Esophagus (tissue), 2 donors: ENCODE data around the gene ZNF516. TPM values are rescaled to one million over a fixed set of nuclear protein-coding genes. Genes with fewer than 3 reads are reported as not detected.

Source experiments
- H3K27ac ChIP-seq, 2 donors: one replicate each; pipeline ENCODE4 v1.5.1; 2013; ENCODE audit warnings: low read depth in 2 of 2, mild to moderate bottlenecking in 2 of 2, inconsistent platforms in 1 of 2, low read length in 1 of 2, moderate library complexity in 1 of 2
- H3K27me3 ChIP-seq, 2 donors: one replicate each; pipeline ENCODE4 v1.6.1; 2013; ENCODE audit warnings: low read length in 2 of 2, control low read depth in 1 of 2, mild to moderate bottlenecking in 1 of 2; ENCODE audit not compliant: insufficient read depth in 2 of 2, control insufficient read depth in 1 of 2
- H3K36me3 ChIP-seq, 2 donors: one replicate each; pipeline ENCODE4 v1.6.1; 2013; ENCODE audit warnings: low read length in 1 of 2; ENCODE audit not compliant: control insufficient read depth in 2 of 2, insufficient read depth in 2 of 2
- H3K4me1 ChIP-seq, 2 donors: one replicate each; pipeline ENCODE4 v1.6.1; 2013; ENCODE audit warnings: low read length in 1 of 2; ENCODE audit not compliant: control insufficient read depth in 2 of 2, insufficient read depth in 2 of 2
- H3K4me3 ChIP-seq, 2 donors: one replicate each; pipeline ENCODE4 v1.5.1; 2013; ENCODE audit warnings: low read length in 2 of 2, mild to moderate bottlenecking in 2 of 2, low read depth in 1 of 2, moderate library complexity in 1 of 2
- H3K9me3 ChIP-seq, 2 donors: one replicate each; pipeline ENCODE4 v1.6.1; 2013; ENCODE audit warnings: mild to moderate bottlenecking in 2 of 2, low read depth in 1 of 2, low read length in 1 of 2, moderate library complexity in 1 of 2; ENCODE audit not compliant: control insufficient read depth in 2 of 2, insufficient read depth in 1 of 2
- WGBS, 2 donors: extraction: QIAGEN DNeasy Blood & Tissue Kit; methylation state at CpG; one replicate each; pipeline ENCODE4 v1.1.7; 2013; 5-methylcytosine and 5-hydroxymethylcytosine counted together
- polyA plus RNA-seq, 2 donors: library from polyadenylated mRNA; stranded (reverse); fragments of 200-250 nt; gene quantifications; one replicate each; pipeline ENCODE4 v1.2.3, GENCODE V29; 2013
- donor health status: healthy with polysubstance abuse.
- donor health status: Bipolar disorder and iron deficiency.

ZNF516 gene
- polyA plus RNA-seq, 2 donors, result 4.0 to 5.4 TPM

DNA sequence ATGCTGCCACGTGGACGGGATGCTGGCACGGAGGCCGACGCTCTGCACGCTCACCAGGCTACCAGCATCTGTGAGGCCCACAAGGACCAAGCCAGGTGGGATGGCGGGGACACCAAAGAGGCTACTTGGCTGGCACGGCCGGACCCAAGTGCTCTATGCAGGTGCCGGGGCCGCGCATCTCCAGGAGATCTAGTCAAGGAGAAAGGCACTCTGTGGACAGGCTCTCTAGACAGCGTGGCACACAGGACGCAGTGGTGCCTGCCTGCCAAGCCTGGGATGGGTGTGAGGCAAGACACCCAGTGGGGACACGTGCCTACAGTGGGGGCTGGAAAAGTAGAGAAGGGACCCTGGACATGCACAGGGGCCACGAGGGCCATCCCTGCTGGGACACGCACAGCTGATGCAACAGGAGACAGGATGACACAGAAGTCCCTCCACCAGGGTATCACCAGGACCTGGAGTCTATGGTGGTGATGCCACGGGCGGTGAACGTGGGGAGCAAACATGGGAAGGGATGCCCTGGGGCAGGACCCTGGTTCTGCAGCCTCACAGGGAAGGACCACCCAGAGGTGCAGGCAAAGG lies 28.5 kb downstream of the ZNF516 start:
- Histone ChIP-seq H3K27ac (no peak overlapping the region), H3K4me3 (no peak overlapping the region), H3K27me3 (no peaks in the 10 kb centered on the region), H3K36me3 (peaks cover 0 to 5% of the 10 kb centered on the region in 2 donors), H3K4me1 (peaks cover 0 to 2% of the 10 kb centered on the region in 2 donors), H3K9me3 (no peaks in the 10 kb centered on the region)
- WGBS, 2 donors, result 93% methylated on average over 20 of the region's 20 CpGs

DNA sequence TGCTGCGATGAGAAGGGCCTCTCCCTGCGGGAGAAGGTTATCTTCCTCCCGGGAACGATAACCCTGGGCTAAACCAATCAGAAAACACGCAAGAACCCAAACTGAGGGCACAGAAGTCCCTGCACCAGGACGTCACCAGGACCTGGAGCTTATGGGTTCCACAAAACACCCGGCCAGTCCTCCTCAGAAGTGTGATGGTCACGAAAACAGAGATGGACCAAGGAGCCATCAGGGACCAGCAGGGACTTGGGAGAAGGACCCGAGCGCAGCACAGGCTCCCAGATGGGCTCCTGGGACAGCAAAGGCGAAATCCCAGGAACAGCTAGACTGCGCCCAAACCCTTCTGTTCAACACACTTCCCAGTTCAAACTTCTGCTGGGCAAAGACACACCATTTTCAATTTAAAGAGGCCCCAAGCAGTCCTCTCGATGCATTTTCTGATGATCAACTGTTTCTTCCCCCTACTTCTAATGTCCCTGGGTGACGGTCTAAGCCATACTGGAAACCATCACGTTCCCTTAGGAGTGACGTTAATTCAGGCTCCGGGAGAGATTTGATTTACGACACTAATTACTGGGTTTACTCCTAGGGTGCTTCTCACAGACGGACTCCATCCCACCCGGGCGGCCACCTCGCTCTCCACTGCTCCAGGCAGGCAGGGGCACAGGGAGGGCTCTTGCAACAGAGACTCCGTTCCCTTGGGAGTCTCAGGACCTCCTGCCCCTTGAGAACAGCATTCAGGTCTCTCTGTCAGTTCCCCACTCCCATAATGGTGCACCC lies 29.2 kb downstream of the ZNF516 start:
- H3K27me3 ChIP-seq, result no peaks in the 10 kb centered on the region
- H3K36me3 ChIP-seq, result peaks cover 0 to 9% of the 10 kb centered on the region in 2 donors
- no peak overlapping the region for H3K27ac ChIP-seq
- H3K9me3 ChIP-seq, result no peaks in the 10 kb centered on the region
- WGBS, 2 donors, result 87 to 91% methylated on average over 23 of the region's 23 CpGs
- H3K4me3 ChIP-seq, result no peak overlapping the region
- H3K4me1 ChIP-seq, result peaks cover 0 to 2% of the 10 kb centered on the region in 2 donors

DNA sequence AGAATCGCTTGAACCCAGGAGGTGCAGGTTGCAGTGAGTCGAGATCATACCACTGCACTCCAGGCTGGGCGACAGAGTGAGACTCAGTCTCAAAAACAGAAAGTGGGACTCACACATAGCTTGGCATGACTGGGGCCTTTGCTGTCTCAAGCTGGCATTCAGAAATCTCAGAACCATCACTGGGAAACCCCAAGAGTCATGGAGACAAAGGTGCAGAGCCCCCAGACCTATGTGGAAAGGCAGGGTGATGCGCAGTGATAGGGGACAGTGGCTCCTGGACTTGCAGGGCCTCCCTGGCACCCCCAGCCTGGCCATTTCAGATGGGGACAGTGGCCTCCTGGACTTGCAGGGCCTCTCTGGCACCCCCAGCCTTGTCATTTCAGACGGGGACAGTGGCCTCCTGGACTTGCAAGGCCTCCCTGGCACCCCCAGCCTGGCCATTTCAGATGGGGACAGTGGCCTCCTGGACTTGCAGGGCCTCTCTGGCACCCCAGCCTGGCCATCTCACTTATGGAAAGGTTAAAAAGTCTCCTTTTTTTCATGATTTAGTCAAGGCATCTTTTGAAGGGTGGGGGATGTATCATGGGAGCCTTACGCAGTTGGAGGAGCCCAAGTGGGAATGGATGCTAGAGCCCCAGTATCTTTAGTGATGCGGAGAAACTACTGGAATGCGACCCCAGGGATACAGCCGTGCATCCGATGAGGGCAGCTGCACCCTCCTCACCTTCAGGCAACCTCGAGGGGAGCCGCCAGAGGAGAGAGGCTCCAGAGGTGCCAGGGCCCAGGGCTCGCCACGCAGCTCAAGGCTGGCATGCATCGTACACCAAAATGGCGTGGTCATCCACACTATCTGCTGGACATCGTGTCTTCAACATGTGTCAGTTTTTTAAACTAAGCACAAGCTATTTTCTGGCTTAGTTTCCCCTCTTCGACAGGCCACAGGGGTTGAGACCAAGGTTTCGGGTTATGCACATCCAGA lies 30.5 kb downstream of the ZNF516 start:
- Histone ChIP-seq H3K36me3 (peaks cover 0 to 9% of the 10 kb centered on the region in 2 donors), H3K27me3 (no peaks in the 10 kb centered on the region), H3K4me3 (no peak overlapping the region), H3K4me1 (peaks cover 2 to 5% of the 10 kb centered on the region in 2 donors), H3K27ac (no peak overlapping the region), H3K9me3 (no peaks in the 10 kb centered on the region)
- 92 to 93% methylated on average over 19 of the region's 19 CpGs for WGBS, 2 donors

GRCh38 chr18:76463872-76464271 lies 31.2 kb downstream of the ZNF516 start:
- no peaks in the 10 kb centered on the region for H3K9me3 ChIP-seq
- peaks cover 0 to 13% of the 10 kb centered on the region in 2 donors for H3K36me3 ChIP-seq
- H3K4me3 ChIP-seq, result no peak overlapping the region
- H3K27ac ChIP-seq, result no peak overlapping the region
- peaks cover 2 to 12% of the 10 kb centered on the region in 2 donors for H3K4me1 ChIP-seq
- WGBS, 2 donors, result 93% methylated on average over 14 of the region's 14 CpGs
- no peaks in the 10 kb centered on the region for H3K27me3 ChIP-seq

DNA sequence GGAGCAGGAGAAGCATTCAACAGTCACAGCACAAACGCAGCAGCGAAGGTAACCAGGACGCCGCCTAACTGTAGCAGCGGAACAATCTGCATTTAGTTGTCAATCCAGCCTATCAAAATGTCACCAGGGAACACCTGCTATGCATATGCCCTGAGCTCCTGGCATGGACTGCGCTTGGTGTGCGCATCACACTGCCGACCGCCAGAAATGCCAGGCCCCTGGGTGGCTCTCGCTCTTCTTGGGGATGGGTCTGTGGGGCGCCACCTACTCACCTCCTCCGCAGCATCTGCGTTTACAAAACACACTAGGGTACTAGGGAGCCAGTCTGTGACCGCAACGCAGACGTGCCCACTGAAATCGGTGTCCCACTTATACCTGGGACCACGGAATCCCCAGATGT lies 31.7 kb downstream of the ZNF516 start:
- H3K4me1 ChIP-seq, result peaks cover 2 to 16% of the 10 kb centered on the region in 2 donors
- H3K9me3 ChIP-seq, result no peaks in the 10 kb centered on the region
- H3K4me3 ChIP-seq, result no peak overlapping the region
- no peaks in the 10 kb centered on the region for H3K27me3 ChIP-seq
- peaks cover 0 to 18% of the 10 kb centered on the region in 2 donors for H3K36me3 ChIP-seq
- no peak overlapping the region for H3K27ac ChIP-seq
- WGBS, 2 donors, result 93 to 95% methylated on average over 18 of the region's 18 CpGs

DNA sequence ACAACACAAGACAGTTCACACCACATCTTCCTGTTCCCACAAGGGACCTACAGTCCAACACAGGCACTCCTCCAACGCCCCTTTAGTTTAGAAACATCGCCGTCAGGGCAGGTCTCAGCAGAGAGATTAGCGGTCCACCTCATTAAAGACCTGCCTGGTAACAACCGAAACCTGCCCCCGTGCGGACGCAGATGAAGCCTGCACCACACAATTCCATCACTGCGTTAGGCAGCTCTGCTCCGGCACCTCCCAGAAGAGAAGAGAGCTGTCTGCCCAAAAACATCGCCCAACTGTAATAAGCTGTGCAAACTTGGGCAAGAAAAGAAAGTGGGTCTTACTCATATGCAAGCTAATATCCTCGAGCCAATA lies 32.7 kb downstream of the ZNF516 start:
- Histone ChIP-seq H3K36me3 (peaks cover 0 to 18% of the 10 kb centered on the region in 2 donors), H3K27me3 (no peaks in the 10 kb centered on the region), H3K27ac (no peak overlapping the region), H3K4me3 (no peak overlapping the region), H3K9me3 (no peaks in the 10 kb centered on the region), H3K4me1 (peaks cover 0 to 16% of the 10 kb centered on the region in 2 donors)
- WGBS, 2 donors, result 94 to 96% methylated on average over 12 of the region's 12 CpGs

DNA sequence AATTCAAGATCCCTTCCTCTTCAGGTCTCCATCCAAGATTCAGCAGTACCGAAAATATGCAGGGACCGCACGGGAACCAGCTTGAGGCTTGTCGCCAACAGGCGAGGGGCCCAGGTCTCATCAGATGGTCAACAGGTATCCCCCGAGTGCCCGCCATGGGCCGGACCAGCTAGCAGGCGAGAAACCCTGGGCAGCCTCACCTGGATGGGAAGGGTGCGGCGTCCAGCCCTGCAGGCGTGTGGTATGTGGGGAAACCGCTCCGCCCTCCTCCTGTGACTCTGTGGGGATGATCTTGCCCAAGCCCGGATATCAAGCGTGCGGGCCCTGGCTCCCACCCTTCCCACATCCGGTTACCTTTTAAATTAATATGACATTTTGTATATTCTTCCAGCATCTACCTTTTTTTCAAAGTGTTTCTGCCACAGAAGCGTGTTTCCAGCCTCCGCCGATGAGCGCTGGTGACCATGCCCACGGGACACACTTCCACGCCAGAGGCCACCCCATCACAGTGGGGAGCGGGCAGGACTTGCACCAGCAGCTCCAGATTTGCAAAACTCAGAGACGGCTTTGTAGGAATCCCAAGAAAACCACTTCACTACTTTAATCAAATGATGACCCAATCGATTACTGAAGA lies 33.2 kb downstream of the ZNF516 start:
- Histone ChIP-seq H3K9me3 (no peaks in the 10 kb centered on the region), H3K27ac (no peak overlapping the region), H3K4me3 (no peak overlapping the region), H3K4me1 (peaks cover 0 to 16% of the 10 kb centered on the region in 2 donors), H3K36me3 (peaks cover 0 to 18% of the 10 kb centered on the region in 2 donors), H3K27me3 (no peaks in the 10 kb centered on the region)
- 95% methylated on average over 27 of the region's 27 CpGs for WGBS, 2 donors

- Histone ChIP-seq H3K4me1 (peaks cover 0 to 16% of the 10 kb centered on the region in 2 donors), H3K27me3 (no peaks in the 10 kb centered on the region), H3K36me3 (peaks cover 0 to 18% of the 10 kb centered on the region in 2 donors), H3K9me3 (no peaks in the 10 kb centered on the region), H3K4me3 (no peak overlapping the region), H3K27ac (no peak overlapping the region)
- 94 to 96% methylated on average over 8 of the region's 8 CpGs for WGBS, 2 donors
Measured at GRCh38 chr18:76461148-76461547, 33.9 kb downstream of the ZNF516 start.

DNA sequence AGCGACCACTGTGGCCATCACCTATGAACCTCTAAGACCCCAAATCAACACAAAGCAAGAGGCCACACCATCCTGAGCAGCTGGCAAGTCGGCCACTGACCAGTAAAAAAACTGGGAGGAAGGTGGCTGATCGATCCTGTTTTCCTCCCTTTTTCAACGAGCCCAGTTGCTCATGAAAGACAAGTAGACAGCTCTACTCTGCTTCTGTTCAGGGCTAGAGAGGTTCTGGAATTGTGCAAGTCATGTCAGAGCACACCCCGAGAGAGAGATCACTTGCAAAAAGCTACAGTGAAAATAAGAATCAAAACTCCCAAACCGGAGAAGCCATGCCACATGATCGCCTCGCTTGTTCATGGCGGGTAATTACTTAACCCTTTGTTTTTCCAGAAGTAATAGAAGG lies 34.6 kb downstream of the ZNF516 start:
- no peak overlapping the region for H3K4me3 ChIP-seq
- peak overlapping the region; percentile 51 to 68 for H3K27ac ChIP-seq
- WGBS, 2 donors, result 66 to 76% methylated on average over 9 of the region's 9 CpGs
- H3K9me3 ChIP-seq, result no peaks in the 10 kb centered on the region
- peaks cover 0 to 18% of the 10 kb centered on the region in 2 donors for H3K36me3 ChIP-seq
- H3K4me1 ChIP-seq, result peaks cover 0 to 16% of the 10 kb centered on the region in 2 donors
- no peaks in the 10 kb centered on the region for H3K27me3 ChIP-seq
